Glomerular visceral epithelial cell (primary cell): ENCODE results near the gene ACR.

Source experiments
- DNase-seq: peaks from one replicate; pipeline ENCODE4 v3.0.0-alpha.2; 2016; ENCODE audit errors: extremely low spot score

Gene ACR

DNA sequence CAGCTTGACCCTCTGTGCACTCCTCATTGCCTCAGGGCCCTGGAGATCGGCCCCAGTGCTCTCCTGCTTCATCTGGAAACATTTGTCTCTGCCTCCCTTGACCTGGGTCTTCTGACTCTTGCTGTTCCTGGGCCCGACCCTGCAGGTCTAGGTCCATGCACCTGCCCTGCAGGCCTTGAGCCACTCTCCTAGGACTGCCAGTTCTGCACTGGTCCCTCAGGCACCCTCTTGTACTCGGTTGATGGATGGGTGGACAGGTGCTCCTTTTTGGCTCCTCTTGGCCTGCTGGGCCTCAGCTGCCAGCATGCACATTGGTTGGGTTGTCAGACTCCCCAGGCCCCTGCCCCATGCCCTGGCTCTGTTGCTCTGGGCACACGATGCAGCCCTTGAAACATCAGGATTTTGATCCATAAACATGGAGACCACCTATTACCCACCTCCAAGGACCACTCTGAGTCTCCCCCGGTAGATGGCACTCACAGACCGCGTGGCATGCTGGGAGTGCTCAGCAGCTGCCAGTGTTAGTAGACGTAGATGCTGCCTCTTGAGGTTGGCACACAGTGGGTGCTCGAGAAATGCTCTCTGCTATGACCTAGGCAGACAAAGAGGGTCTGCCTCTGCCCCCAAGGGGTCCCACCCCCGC lies 20.2 kb upstream of the ACR start:
- no peak for DNase-seq

DNA sequence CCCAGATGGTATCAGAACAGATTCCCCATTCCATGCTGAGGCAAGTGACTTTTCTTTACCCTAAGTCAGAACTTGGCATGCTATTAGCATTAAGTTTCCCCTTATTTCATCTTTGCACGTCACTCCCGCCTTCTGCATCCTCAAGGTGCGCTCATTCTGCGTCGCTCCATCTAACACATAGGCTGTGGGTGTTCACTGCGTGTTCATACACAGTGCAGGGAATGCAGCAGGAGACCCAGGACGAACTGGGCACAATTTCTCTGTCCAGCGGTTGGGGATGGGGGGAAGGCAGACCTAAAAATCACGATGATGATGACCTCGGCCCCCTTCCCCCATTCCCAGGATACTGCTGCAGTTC lies 19.7 kb upstream of the ACR start:
- no peak for DNase-seq

DNA sequence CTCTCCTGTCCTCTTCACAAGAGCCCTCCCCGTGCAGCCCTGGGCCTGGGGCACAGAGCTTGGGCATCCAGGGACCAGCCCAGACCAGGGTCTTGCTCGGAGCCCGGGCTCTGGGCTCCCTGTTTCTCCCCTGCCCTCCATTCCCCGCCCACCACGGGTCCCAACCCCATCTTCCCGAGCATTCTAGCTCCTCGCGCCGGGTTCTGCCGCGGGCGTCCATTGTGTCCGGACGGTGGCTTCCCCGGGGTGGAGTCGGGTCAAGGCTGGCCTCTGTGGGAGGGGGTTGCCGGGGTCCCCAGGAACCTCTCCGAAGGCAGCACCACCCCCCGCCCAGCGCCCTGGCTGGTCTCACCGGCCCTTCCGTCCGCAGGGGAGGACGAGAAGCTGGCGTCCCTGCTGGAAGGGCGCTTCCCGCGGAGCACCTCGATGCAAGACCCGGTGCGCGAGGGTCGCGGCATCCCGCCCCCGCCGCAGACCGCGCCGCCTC lies 18.1 kb upstream of the ACR start:
- no peak for DNase-seq

DNA sequence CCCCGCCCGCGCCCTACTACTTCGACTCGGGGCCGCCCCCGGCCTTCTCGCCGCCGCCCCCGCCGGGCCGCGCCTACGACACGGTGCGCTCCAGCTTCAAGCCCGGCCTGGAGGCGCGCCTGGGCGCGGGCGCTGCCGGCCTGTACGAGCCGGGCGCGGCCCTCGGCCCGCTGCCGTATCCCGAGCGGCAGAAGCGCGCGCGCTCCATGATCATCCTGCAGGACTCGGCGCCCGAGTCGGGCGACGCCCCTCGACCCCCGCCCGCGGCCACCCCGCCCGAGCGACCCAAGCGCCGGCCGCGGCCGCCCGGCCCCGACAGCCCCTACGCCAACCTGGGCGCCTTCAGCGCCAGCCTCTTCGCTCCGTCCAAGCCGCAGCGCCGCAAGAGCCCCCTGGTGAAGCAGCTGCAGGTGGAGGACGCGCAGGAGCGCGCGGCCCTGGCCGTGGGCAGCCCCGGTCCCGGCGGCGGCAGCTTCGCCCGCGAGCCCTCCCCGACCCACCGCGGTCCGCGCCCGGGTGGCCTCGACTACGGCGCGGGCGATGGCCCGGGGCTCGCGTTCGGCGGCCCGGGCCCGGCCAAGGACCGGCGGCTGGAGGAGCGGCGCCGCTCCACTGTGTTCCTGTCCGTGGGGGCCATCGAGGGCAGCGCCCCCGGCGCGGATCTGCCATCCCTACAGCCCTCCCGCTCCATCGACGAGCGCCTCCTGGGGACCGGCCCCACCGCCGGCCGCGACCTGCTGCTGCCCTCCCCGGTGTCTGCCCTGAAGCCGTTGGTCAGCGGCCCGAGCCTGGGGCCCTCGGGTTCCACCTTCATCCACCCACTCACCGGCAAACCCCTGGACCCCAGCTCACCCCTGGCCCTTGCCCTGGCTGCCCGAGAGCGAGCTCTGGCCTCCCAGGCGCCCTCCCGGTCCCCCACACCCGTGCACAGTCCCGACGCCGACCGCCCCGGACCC lies 17.4 kb upstream of the ACR start:
- no peak for DNase-seq

DNA sequence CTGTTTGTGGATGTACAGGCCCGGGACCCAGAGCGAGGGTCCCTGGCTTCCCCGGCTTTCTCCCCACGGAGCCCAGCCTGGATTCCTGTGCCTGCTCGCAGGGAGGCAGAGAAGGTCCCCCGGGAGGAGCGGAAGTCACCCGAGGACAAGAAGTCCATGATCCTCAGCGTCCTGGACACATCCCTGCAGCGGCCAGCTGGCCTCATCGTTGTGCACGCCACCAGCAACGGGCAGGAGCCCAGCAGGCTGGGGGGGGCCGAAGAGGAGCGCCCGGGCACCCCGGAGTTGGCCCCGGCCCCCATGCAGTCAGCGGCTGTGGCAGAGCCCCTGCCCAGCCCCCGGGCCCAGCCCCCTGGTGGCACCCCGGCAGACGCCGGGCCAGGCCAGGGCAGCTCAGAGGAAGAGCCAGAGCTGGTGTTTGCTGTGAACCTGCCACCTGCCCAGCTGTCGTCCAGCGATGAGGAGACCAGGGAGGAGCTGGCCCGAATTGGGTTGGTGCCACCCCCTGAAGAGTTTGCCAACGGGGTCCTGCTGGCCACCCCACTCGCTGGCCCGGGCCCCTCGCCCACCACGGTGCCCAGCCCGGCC lies 16.7 kb upstream of the ACR start:
- DNase-seq = no peak

DNA sequence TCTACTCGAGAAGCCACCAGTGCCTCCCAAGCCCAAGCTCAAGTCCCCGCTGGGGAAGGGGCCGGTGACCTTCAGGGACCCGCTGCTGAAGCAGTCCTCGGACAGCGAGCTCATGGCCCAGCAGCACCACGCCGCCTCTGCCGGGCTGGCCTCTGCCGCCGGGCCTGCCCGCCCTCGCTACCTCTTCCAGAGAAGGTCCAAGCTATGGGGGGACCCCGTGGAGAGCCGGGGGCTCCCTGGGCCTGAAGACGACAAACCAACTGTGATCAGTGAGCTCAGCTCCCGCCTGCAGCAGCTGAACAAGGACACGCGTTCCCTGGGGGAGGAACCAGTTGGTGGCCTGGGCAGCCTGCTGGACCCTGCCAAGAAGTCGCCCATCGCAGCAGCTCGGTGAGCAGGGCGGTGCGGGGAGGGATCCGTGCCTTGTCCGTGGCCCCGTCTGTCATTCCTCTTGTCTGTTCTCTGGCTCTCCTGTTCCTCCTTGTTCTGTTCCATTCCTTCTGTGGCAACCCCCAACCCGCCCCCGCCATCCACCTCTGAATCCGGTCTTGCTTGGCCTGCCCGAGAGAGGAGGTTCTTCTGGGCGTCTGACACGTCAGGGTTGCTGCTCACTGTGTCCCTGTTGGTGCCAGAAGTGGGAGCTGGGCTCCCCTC lies 15.8 kb upstream of the ACR start:
- no peak for DNase-seq

DNA sequence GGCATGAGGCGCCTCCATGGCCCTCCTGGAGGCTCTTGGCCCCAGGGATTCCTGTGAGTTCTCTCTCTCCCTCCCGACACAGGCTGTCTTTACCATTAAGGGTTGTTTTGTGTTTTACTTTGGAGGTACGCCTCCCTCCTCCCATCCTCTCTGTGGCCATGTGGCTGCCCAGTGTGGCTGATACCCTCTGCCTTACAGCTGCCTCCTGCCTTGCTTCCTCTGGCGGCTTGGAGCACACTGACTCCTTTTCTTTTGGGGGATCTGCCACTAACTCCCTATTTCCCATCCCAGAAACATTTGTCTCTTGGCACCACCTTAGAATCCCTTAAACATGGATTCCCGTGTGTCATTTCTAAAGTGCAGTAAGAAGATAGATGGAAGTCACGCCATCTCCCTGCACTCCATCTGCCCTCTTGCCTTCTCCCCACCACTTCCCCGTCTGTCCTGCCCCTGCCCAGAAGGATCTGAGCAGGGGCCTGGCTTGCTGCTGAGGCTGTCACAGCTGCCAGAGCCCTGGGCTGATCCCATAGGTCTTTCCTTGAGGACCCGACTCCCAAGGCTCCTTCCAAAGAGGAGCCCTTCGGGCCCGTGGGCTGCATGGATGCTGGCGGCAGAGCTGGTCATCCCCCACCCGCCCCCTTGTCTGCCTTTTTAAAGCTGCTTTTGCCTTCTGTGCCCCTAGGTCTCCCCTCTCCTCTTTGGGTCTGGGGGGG lies 15.1 kb upstream of the ACR start:
- no peak for DNase-seq

DNA sequence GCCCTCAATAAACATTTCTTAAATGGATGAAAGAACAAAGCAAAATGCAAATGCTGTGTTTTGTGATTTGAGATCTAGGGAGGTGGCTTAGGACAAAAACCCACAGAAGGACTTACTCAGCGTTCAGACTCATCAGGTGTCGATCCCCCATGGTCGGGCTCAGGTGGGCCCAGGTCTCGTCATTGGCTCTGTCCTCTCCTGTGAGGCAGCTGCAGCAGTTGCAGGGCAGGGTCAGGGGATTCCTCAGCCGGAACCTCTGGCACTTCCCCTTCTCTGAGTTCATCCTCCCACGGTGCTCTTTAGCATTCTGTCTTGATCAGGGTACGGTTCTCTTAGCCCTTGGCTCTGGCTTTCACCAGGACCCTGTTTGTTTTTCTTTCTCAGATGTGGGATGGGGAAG lies 14.0 kb upstream of the ACR start:
- no peak for DNase-seq

DNA sequence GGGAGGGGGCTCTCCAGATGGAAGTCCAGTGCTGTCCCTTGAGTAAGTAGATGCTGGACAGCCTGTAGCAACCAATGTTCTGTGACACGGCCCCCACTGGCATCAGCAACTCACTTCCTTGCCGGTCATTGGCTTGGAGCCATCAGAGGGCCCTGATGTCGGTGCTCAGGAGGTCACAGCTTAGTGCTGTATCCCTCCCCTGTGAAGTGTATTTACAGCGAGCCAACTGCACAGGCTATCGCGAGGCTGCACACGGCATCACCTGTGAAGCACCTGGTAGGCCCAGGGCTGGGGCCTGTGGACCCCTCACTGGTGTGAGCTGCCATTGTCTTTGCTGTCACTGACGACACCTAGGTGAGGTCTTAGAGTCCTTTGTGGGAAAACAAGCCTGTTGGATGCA lies 13.4 kb upstream of the ACR start:
- DNase-seq = no peak

DNA sequence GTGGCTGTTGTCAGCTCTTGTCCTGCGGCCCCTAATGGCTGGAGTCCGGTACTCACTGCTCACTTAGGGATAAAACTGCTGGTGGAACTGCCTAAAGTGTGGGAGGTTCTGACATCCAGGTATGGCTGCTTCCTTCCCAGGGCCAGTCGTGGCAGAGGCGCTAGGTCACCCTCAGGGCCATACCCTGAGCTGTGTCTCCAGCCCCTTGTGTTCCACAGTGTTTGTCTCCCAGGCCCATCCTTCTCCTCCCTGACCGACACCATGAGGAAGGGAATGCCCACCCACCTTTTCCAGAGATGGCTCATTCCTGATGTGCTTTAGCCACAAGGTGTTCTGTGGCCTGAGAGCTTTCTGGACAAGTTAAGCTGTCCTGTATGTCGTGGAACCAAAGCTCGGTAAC lies 12.4 kb upstream of the ACR start:
- DNase-seq = no peak

DNA sequence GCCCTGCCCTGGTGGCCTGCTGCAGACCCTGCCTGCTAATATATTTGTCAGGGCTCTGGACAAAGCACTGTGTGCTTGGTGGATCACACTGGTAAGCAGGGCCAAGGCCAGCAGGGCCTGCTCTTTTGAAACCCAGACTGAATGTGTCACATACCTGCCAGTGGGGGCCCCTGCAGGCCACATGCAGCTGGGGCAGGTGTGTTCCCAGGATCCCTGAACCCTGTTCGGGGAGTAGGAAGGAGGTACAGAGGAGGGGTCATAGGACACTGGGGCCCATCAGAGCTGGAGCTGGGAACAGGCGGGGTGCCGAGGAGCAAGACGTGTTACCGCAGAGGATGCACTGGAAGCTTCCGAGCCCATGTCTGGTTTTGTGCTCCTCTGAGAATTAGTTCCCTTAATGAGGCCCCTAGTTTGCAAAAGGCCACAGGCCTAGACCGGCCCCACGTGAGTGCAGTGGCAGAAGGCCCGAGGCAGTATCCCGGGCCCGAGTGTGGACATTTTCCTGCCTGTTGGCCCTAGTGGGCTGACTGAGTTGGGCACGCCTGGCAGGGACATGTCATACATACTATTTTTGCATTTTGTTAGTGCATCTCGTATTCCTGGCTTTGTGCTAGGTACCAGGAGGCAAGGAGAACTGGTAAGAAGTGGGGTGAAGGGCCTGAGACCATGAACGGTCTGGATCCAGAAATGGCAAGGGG lies 11.2 kb upstream of the ACR start:
- DNase-seq = no peak

DNA sequence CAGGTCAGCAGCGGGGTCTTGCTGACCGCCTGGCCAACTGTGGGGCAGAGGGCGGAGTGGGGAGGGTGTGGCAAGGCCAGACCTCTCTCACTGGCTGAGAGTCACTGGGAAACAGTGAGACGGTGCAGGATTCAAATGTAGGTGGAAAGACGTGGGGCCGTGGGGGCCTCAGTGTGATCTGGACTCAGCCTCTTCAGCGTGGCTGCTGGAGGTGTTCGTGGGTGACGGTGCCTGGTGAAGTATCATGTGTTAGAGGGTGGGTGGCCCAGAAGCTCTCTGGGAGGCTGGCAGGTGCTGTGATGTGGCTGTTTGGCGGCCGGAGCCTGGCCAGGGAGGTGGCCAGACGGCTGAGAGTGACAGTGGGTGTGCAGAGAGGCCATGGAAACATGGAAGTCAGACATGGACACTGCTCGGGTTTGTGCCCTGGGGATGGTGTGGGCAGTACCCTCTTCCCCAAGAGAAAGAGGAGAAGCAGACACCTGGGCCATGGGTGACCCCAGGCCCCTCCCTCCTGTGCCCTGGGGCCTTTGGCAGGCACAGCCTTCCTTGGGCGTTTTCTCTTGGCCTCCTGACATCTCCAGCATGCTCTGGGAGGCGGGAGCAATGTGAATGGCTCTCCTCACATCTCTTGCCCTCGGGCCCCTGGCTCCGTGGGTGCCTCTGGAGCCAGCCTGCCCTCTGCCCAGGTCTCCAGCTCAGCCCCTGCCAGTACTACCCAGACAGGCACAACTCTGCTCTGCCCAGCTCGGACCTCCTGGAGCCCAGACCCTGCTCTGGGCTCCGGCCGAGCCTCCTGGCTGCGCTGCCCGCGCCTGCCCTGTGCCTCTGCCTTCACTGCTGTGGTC lies 10.1 kb upstream of the ACR start:
- DNase-seq = no peak

DNA sequence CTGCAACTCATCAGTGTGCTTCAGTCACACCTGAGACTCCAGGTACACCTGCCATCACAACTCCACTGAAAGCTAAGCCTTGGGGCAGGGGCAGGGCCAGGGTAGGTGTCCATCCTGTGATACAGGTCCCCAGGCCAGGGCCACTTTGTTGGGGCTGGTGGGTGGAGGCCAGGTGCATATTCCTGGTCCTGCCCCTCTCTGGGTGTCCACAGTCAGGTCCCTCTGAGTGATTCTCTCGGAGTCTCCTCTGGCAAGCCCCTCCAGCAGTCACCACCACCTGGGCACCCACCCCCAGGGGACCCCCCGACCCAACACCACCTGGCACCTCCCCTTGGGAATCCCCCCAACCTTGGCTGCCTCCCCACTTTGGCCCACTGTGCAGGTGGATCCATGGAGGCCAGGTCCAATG lies 9.5 kb upstream of the ACR start:
- DNase-seq = no peak

DNA sequence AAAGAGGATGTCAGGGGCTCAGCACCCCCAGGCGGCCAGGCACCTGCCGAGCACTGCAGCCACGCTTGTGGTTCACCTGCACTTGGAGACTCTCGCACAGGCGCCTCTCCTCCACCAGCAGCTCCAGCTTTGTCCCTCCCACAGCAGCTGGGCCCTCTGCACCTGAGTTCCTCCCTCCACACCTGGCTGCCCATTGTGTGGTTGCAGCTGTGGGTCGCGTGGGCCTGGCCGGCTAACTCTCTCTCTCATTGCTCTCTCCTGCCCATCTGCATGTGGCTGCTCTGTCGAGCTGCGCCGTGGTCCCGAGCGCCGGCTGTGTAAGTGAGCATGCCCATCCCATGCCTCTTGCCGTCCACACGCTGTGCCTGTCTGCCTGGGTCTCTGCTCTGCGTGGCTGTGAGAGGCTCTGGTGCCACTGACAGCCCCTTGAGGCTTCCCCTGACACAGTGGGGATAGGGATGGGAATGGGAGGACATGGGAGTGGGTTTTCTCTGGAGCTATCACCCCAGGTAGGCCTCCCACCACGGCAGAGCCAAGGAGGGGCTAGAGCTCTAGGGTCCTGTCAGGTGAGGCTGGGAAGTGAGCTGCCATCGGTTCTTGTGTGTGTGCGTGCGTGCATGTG lies 8.5 kb upstream of the ACR start:
- no peak for DNase-seq

DNA sequence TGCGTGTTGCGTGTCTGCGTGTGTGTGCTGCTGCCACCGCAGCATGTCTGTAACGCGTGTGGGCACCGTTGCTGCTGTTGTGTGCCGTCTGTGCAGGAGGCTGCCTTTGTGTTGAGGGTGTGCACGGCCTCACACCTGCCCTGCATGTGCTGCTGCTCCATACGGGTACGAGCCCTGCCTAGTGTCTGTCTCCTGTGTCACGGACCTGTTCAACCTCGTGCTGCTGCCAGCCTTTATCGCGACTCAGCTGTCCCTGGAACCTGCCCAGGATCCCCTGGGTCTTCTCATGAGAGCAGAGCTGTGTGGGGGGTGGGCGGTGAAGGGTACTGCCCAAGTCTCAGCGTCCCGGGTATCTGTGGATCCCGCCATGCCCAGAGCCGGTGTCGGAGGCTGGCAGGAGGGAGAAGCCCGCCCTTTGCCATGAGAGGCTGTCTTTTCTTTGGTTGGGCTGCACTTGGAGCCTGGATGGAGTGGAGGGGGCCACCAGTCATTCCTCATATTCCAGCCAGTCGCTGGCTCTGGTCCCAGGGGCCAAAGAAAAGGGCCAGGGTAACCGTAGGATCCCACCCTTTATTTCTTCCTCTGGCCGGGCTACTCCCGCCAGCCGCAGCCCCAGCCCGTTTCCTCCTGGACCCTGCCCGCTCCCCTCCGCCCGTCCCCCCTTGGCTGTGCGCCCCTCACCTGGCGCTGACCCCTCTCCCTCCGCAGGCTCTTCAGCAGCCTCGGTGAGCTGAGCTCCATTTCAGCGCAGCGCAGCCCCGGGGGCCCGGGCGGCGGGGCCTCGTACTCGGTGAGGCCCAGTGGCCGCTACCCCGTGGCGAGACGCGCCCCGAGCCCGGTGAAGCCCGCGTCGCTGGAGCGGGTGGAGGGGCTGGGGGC lies 7.8 kb upstream of the ACR start:
- no peak for DNase-seq

DNA sequence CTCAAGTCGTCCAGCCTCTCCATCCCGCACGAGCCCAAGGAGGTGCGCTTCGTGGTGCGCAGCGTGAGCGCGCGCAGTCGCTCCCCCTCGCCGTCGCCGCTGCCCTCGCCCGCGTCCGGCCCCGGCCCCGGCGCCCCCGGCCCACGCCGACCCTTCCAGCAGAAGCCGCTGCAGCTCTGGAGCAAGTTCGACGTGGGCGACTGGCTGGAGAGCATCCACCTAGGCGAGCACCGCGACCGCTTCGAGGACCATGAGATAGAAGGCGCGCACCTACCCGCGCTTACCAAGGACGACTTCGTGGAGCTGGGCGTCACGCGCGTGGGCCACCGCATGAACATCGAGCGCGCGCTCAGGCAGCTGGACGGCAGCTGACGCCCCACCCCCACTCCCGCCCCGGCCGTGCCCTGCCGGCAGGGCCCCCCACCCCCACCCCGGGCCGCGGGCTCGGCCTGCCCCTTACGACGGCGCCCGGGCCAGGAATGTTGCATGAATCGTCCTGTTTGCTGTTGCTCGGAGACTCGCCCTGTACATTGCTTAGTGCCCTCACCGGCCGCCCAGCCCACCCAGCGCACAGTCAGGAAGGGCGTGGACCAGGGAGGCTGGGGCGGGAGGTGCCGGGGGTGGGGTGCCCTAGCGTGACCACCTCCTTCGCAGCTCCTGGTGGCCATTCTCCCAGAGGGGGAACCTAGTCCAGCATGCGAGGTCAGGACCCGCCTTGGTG lies 6.9 kb upstream of the ACR start:
- no peak for DNase-seq

DNA sequence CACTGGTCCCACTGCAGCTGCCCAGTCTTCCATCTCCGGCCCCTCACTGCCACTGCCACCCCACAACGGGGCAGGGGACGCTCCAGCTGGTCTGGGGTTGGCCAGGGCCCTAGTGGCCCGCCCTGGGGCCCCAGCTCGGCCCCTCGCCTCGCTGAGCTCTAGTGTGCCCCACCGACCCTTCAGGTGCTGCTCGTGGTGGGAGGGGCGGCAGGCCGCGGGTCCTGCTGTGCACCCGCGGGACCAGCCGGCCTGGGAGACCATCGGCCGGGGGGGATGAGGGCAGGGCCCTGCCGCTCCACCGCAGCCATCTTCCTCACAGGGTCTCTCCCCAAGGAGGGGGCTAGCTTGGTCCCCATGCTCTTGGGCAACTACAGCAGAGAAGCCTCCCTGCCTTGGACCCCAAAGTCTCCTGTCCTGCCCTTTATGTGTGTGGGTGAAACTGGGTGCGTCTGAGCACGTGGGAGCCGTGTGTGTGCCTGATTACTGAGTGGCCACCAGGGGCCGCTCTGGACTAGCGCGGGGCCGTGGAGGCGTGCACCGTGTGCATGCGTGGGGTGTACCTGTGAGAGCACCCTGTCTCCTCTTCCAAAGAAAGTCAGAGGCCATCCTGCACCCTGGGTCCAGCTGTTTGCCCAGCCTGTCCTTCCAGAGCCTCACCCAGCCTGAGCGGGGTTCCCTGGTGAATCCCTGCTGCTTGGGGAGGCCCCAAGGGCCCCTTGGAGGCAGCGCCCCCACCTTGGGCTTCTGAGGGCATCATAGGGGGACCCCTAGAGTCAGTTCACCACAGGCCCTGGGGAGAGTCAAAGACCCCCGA lies 6.0 kb upstream of the ACR start:
- peak; percentile 34 for DNase-seq
